DND-41 (cell line): ENCODE results near the gene AATF.

Experiments
- ATAC-seq: fragments of 200-7000 bp; cut with Tn5 transposase; 3 replicates; pipeline ENCODE4 v1.9.1; 2021; ENCODE audit warnings: low read depth; ENCODE audit not compliant: insufficient read depth
- DNase-seq: peaks from one replicate; pipeline ENCODE4 v3.0.0-alpha.2; 2020
- H2AFZ ChIP-seq: 2 replicates; pipeline ENCODE4 v1.6.0; 2012; ENCODE audit warnings: low read depth, low read length
- H3K27ac ChIP-seq: 2 replicates; pipeline ENCODE4 v1.5.1; 2012; ENCODE audit warnings: low read length, inconsistent platforms
- H3K27me3 ChIP-seq: fragments of 200-600 bp; sonication (generic); 2 replicates; pipeline ENCODE4 v1.6.0; 2012; ENCODE audit warnings: low read length, mild to moderate bottlenecking, inconsistent platforms; ENCODE audit not compliant: insufficient read depth, poor library complexity
- H3K36me3 ChIP-seq: 2 replicates; pipeline ENCODE4 v1.5.1; 2012; ENCODE audit warnings: low read length, inconsistent platforms; ENCODE audit not compliant: insufficient read depth
- H3K4me1 ChIP-seq: 2 replicates; pipeline ENCODE4 v1.5.1; 2012; ENCODE audit warnings: mild to moderate bottlenecking, low read length; ENCODE audit not compliant: insufficient read depth
- H3K4me2 ChIP-seq: 2 replicates; pipeline ENCODE4 v1.6.0; 2012; ENCODE audit warnings: mild to moderate bottlenecking, moderate library complexity, low read length, inconsistent platforms; ENCODE audit not compliant: insufficient read depth
- H3K4me3 ChIP-seq, 2 experiments: fragments of 200-600 bp in 1 of 2; shearing (Covaris generic) in 1 of 2; 2 replicates each; pipeline ENCODE4 v1.5.1; 2012 to 2016; ENCODE audit warnings: inconsistent platforms in 2 of 2, low read length in 2 of 2, mild to moderate bottlenecking in 2 of 2, low read depth in 1 of 2, moderate library complexity in 1 of 2
- H3K79me2 ChIP-seq: 2 replicates; pipeline ENCODE4 v1.6.0; 2012; ENCODE audit warnings: low read length, inconsistent platforms; ENCODE audit not compliant: insufficient read depth
- H3K9ac ChIP-seq: 2 replicates; pipeline ENCODE4 v1.6.0; 2012; ENCODE audit warnings: low read depth, mild to moderate bottlenecking, inconsistent platforms, low read length, moderate library complexity
- H3K9me3 ChIP-seq: 2 replicates; pipeline ENCODE4 v1.5.1; 2012; ENCODE audit warnings: low read length, moderate library complexity, mild to moderate bottlenecking, inconsistent platforms; ENCODE audit not compliant: insufficient read depth, severe bottlenecking
- H4K20me1 ChIP-seq: 2 replicates; pipeline ENCODE4 v1.6.0; 2012; ENCODE audit warnings: low read length; ENCODE audit not compliant: insufficient read depth
- EZH2 ChIP-seq: IDR thresholded peaks from 3 replicates; pipeline ENCODE4 v1.6.1; 2012; ENCODE audit warnings: borderline replicate concordance, low read depth, mild to moderate bottlenecking, moderate library complexity, low read length, inconsistent platforms; ENCODE audit not compliant: severe bottlenecking
- TF ChIP-seq, protein P1 (sequence below): IDR thresholded peaks from 2 replicates; pipeline ENCODE4 v1.5.1; 2012; ENCODE audit warnings: borderline replicate concordance, low read length, moderate library complexity, mild to moderate bottlenecking; ENCODE audit not compliant: poor library complexity, severe bottlenecking; ENCODE audit errors: extremely low read depth

Gene AATF

DNA sequence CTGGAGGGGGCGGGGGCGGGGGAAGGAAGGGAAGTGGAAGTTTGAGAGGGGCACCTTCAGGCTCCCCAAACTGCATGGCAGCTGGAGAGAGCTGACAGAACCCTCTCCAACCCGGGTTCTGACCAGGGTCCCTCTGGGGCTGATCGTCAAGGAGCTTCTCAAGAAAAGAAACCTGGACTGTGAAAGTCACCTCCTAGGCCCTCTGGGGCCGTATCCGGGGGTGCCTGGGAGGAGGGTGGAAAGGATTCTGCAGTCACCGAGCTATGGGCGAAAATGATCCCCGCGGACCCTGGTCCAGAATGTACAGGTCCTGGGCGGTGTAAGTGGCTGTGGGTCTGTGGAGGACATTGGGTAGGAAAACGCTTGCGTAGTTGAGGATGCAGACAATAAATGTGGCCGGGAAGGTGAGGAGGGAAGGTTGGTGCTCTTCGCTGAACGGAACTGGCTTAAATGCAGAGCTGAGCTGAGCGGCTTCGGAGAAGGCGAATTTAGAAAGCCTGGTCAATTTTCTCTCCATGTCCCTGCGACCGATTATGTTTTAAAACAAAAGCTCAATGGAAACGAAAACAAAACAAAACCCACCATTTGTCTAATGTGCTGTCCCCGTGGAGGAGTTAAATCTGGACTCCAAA, 15.1 kb upstream of the AATF start:
- Histone ChIP-seq H3K4me3 (no peak overlapping the region), H3K9me3 (no peaks in the 10 kb centered on the region), H3K79me2 (no peaks in the 10 kb centered on the region), H4K20me1 (peaks cover 3% of the 10 kb centered on the region; the same call in 1 of the 2 replicates), H3K27me3 (peaks cover 26% of the 10 kb centered on the region), H2AFZ (no peak overlapping the region), H3K4me1 (no peaks in the 10 kb centered on the region), H3K36me3 (no peaks in the 10 kb centered on the region), H3K4me2 (no peak overlapping the region), H3K9ac (no peak overlapping the region), H3K27ac (no peak overlapping the region)
- no peak for DNase-seq
- no peak for ATAC-seq
- TF ChIP-seq, protein P1, sequence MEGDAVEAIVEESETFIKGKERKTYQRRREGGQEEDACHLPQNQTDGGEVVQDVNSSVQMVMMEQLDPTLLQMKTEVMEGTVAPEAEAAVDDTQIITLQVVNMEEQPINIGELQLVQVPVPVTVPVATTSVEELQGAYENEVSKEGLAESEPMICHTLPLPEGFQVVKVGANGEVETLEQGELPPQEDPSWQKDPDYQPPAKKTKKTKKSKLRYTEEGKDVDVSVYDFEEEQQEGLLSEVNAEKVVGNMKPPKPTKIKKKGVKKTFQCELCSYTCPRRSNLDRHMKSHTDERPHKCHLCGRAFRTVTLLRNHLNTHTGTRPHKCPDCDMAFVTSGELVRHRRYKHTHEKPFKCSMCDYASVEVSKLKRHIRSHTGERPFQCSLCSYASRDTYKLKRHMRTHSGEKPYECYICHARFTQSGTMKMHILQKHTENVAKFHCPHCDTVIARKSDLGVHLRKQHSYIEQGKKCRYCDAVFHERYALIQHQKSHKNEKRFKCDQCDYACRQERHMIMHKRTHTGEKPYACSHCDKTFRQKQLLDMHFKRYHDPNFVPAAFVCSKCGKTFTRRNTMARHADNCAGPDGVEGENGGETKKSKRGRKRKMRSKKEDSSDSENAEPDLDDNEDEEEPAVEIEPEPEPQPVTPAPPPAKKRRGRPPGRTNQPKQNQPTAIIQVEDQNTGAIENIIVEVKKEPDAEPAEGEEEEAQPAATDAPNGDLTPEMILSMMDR = no peak
- TF ChIP-seq EZH2 = no peak

DNA sequence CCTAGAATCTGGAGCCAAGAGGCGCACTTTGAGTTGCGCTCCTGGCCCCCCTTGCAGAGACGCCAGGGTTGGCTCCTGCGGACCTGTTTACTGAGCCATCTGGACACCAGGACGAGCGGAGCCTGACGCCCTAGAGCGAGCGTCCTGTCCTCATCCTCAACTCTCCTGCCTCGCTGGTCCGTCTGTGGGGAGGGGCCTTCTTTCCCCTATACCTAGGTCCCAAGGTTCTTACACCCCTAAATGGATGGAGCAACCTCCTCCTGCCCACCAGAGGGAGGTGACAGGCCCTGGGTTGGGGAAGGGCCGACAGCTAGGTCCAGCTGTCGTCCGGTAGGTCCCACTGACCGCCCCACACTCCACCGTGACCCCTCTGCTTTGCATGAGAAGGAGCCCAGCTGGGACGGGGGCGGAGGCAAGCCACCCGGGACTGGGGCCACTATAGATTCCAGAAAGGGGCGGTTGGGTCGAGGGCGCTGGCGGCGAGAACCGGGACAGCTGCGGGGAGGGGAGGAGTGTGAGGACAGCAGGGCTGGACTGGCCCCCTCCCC, 14.5 kb upstream of the AATF start:
- Histone ChIP-seq H3K36me3 (no peaks in the 10 kb centered on the region), H2AFZ (no peak overlapping the region), H3K9ac (no peak overlapping the region), H3K4me3 (no peak overlapping the region), H3K79me2 (no peaks in the 10 kb centered on the region), H3K4me1 (no peaks in the 10 kb centered on the region), H3K4me2 (no peak overlapping the region), H3K9me3 (no peaks in the 10 kb centered on the region), H3K27ac (no peak overlapping the region), H3K27me3 (peaks cover 24% of the 10 kb centered on the region), H4K20me1 (peaks cover 3% of the 10 kb centered on the region; the same call in 1 of the 2 replicates)
- ATAC-seq (no peak), DNase-seq (no peak)
- TF ChIP-seq EZH2 = no peak
- TF ChIP-seq, protein P1 = no peak

DNA sequence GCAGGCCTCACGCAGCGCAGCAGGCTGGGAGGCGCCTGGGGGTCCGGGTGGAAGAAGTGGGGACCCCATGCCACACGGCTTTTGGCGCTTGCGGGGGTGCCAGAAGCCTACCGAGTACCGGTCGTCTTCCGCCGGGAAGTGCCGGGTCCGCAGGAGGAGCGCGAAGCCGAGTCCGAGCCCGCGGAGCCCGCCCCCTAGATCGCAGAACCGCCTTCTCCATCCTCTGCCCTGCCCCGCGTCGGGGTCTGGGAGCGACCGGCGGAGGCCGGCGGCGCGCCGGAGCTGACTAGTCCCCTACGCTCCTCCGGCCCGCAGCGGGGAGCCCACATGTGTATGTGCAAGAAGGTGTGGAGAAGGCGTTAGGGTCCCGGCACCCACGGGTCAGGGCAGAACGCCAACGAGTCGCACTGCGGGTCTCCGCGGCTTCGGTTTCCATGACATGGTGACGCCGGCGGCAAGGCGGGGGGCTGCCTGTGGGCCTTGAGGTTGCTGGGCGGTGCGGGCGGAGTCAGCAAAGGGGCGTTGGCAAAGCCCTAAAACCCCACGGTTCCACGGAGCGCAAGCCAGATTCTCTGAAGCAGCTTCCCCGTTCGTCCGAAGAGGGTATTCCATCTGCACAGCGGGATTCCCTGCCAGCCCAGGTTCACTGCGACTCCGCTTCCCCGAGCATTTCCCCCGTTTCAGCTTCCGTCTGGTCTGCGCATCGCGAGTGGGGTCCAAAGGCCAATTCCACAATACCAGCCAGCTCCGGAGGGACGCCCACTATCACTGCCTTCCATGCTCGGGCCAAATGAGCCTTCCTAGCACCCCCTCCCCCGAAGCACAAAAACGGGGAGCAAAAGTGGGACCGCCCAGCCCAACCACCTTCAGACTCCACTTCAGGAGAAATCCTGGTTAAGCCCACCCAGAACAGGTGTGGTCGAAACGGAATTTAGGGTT, 13.8 kb upstream of the AATF start:
- H3K4me3 ChIP-seq = no peak overlapping the region
- TF ChIP-seq, protein P1 = no peak
- no peak for TF ChIP-seq EZH2
- no peak overlapping the region for H3K9ac ChIP-seq
- H3K4me2 ChIP-seq = no peak overlapping the region
- no peaks in the 10 kb centered on the region for H3K79me2 ChIP-seq
- ATAC-seq = no peak
- H3K4me1 ChIP-seq = no peaks in the 10 kb centered on the region
- H3K9me3 ChIP-seq = no peaks in the 10 kb centered on the region
- no peak overlapping the region for H3K27ac ChIP-seq
- no peaks in the 10 kb centered on the region for H3K36me3 ChIP-seq
- peaks cover 19% of the 10 kb centered on the region for H3K27me3 ChIP-seq
- peaks cover 3% of the 10 kb centered on the region; the same call in 1 of the 2 replicates for H4K20me1 ChIP-seq
- no peak for DNase-seq
- no peak overlapping the region for H2AFZ ChIP-seq
